BE2C (cell line): ENCODE measurements around the gene ANKRD1.
A peak's percentile ranks its signal among the peaks of the same experiment; 100 is the strongest.
"Not testable (repeated sequence)": the region's sequence is repeated elsewhere in the genome, so short reads cannot be mapped to it uniquely, and the experiment has no call there.

Experiments
- DNase-seq: peaks from one replicate; pipeline ENCODE4 v3.0.0-alpha.2; 2020
- H3K27me3 ChIP-seq: fragments of 250-450 bp; sonication (Bioruptor Pico); 2 replicates; pipeline ENCODE4 v1.5.1; 2020; ENCODE audit warnings: mild to moderate bottlenecking
- H3K36me3 ChIP-seq: fragments of 250-450 bp; sonication (Bioruptor Pico); 2 replicates; pipeline ENCODE4 v1.5.1; 2020; ENCODE audit warnings: mild to moderate bottlenecking
- H3K4me1 ChIP-seq: fragments of 250-450 bp; sonication (Bioruptor Pico); 2 replicates; pipeline ENCODE4 v1.5.1; 2020
- H3K4me3 ChIP-seq: 2 replicates; pipeline ENCODE4 v1.5.1; 2011; ENCODE audit warnings: low read depth, low read length
- H3K9me3 ChIP-seq: fragments of 250-450 bp; sonication (Bioruptor Pico); 2 replicates; pipeline ENCODE4 v1.5.1; 2020
- TF ChIP-seq, protein P1 (sequence below): IDR thresholded peaks from 2 replicates; pipeline ENCODE4 v1.5.1; 2012; ENCODE audit warnings: mild to moderate bottlenecking, low read depth, low read length

ANKRD1 gene

DNA sequence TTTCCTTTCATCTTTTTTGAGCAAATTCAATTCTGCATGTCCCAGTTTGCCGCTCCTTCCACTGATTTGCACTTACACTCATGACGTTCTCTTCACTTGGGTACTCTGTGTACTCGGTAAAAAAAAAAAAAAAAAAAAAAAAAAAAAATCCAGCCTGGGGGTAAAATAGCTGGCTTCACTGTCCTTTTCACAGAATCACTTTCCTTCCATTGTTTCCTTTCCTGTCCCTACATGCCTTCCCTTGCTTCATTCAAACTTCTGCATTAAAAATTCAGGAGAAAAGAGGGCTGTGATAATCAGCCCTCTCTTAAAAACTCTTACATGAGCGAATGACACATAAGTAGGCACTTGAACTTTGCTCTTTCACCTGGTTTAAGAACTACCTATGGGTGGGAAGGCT is 8.7 kb downstream of the ANKRD1 start:
- no peak for DNase-seq
- TF ChIP-seq, protein P1, sequence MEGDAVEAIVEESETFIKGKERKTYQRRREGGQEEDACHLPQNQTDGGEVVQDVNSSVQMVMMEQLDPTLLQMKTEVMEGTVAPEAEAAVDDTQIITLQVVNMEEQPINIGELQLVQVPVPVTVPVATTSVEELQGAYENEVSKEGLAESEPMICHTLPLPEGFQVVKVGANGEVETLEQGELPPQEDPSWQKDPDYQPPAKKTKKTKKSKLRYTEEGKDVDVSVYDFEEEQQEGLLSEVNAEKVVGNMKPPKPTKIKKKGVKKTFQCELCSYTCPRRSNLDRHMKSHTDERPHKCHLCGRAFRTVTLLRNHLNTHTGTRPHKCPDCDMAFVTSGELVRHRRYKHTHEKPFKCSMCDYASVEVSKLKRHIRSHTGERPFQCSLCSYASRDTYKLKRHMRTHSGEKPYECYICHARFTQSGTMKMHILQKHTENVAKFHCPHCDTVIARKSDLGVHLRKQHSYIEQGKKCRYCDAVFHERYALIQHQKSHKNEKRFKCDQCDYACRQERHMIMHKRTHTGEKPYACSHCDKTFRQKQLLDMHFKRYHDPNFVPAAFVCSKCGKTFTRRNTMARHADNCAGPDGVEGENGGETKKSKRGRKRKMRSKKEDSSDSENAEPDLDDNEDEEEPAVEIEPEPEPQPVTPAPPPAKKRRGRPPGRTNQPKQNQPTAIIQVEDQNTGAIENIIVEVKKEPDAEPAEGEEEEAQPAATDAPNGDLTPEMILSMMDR = no peak
- H3K4me3 ChIP-seq = no peak overlapping the region

DNA sequence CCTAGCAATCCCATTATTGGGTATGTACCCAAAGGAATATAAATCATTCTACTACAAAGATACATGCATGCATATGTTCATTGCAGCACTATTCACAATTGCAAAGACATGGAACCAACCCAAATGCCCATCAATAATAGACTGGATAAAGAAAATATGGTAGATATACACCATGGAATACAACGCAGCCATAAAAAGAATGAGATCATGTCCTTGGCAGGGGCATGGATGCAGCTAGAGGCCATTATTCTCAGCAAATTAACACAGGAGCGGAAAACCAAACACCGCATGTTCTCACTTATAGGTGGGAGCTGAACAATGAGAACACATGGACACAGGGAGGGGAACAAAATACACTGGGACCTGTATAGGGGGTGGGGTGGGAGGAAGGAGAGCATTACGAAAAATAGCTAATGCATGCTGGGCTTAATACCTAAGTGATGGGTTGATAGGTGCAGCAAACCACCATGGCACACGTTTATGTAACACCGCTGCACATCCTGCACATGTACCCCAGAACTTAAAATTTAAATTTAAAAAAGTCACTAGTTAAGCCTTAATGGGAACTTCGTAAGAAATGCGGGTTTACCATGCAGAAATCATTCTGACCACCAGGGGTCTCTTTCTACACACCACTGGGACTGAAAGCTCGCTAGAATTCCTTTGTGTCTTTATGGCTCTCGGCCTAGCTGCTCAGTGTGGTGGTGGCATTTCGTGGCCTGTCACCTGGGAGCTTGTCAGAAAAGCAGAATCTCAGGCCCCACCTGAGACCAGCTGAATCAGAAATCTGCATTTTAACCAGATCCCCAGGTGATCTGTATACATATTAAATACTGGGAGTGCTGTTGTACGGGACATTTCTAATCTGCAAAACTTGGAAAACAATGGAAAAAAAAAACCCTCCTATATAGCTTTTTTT is 9.5 kb downstream of the ANKRD1 start:
- DNase-seq = peak; percentile 61
- no peaks in the 10 kb centered on the region for H3K9me3 ChIP-seq
- no peak overlapping the region for H3K4me3 ChIP-seq
- H3K27me3 ChIP-seq = no peaks in the 10 kb centered on the region
- no peaks in the 10 kb centered on the region for H3K4me1 ChIP-seq
- no peaks in the 10 kb centered on the region for H3K36me3 ChIP-seq
- TF ChIP-seq, protein P1 = peak; percentile 86

More for the DNA sequence above, 8.7 kb downstream of the ANKRD1 start:
- Histone ChIP-seq H3K9me3 (no peaks in the 10 kb centered on the region), H3K4me1 (peaks cover 3% of the 10 kb centered on the region), H3K27me3 (no peaks in the 10 kb centered on the region), H3K36me3 (no peaks in the 10 kb centered on the region)

DNA sequence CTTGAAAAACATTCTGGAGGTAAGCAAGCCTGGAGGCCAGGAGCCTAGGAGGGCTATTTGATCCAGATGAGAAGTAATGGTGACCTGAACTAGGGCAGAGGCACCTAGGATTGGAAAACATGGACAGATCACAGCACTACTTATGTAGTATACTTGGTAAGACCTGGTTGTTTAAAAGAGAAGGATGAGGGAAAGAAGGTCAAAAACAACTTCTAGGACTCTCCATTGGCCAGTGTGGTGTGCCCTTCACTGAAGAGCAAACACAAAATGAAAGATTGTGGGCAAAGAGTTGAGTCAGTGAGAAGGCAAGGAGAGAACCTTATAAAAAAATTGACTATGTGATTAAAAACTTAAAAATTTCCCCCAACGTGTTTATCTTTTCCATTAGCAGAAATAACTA is 14.3 kb downstream of the ANKRD1 start:
- H3K4me1 ChIP-seq = no peaks in the 10 kb centered on the region
- no peaks in the 10 kb centered on the region for H3K9me3 ChIP-seq
- no peaks in the 10 kb centered on the region; the same call in 1 of the 2 replicates for H3K36me3 ChIP-seq
- TF ChIP-seq, protein P1 = no peak
- no peaks in the 10 kb centered on the region for H3K27me3 ChIP-seq
- H3K4me3 ChIP-seq = no peak overlapping the region
- DNase-seq = no peak

DNA sequence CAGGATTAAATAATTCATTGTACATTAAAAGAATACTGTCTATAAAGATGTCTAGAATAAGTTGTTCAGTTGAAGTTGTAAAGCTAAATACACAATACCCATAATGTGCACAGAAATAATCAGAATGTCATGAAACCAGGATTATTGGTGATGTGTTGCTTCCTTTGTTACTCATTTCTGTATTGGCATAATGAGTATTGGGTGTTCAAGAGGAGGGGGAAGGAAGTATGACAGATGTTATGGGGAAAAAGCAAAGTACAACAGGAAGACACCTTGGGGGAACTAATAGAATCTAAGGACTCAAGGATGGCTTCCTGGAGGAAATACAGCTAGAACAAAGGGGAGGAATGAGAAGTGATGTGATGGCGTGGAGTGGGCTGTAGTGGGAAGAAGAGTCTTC is 15.0 kb downstream of the ANKRD1 start:
- no peaks in the 10 kb centered on the region for H3K4me1 ChIP-seq
- no peaks in the 10 kb centered on the region for H3K9me3 ChIP-seq
- DNase-seq = no peak
- no peak overlapping the region for H3K4me3 ChIP-seq
- H3K36me3 ChIP-seq = no peaks in the 10 kb centered on the region; the same call in 1 of the 2 replicates
- H3K27me3 ChIP-seq = no peaks in the 10 kb centered on the region
- TF ChIP-seq, protein P1 = no peak

DNA sequence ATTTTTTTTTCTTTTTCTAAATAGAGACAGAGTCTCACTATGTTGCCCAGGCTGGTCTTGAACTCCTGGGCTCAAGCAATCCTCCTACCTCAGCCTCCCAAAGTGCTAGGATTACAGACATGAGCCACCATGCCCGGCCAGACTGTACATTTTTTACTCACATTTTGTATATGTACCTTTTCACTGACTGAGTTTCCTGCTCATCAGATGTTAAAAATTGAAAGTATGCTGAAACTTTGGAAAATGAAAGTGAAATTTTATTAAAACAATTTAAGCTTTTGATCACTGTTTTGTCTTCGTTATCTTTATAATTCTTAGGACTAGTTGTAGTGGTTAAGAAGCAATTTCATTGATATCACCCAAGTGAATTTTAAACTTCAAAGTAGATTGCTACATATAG is 24.0 kb downstream of the ANKRD1 start:
- DNase-seq, H3K4me1 ChIP-seq, H3K9me3 ChIP-seq, H3K27me3 ChIP-seq, H3K4me3 ChIP-seq: not testable (repeated sequence)
- peaks cover 43% of the 10 kb centered on the region for H3K36me3 ChIP-seq

DNA sequence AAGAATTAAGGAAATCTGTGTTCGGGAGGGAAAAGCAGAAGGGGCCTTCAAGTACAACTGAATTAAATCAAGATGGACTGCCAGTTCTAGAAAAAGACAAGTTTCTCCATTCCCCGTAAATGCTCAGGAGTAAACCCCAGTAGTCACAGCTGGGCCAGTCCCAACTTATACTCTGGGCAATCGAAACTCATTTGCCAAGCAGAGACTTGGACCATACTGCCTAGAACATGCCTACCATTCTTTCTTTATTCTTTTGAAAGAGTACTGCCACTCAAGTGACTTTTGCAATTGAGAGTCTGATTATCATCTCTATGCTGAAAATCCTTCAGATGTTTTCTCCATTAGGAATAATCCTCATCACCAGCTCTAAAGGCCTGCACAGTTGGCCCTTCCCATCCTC is 27.7 kb downstream of the ANKRD1 start:
- no peaks in the 10 kb centered on the region for H3K27me3 ChIP-seq
- H3K9me3 ChIP-seq = no peaks in the 10 kb centered on the region
- peaks cover 59% of the 10 kb centered on the region for H3K36me3 ChIP-seq
- H3K4me1 ChIP-seq = no peaks in the 10 kb centered on the region; the same call in 1 of the 2 replicates
- H3K4me3 ChIP-seq = no peak overlapping the region
- TF ChIP-seq, protein P1 = no peak
- no peak for DNase-seq
